IgD-negative memory B cell (primary cell): ENCODE data around the gene AQR. TPM values are rescaled to one million over a fixed set of nuclear protein-coding genes. Genes with fewer than 3 reads are reported as not detected.

Source experiments
- H3K27ac Mint-ChIP-seq, 3 donors: one replicate each; pipeline ENCODE4 v1.8.0; 2020 to 2022; ENCODE audit warnings: mild to moderate bottlenecking in 3 of 3, mixed read lengths in 3 of 3, moderate library complexity in 1 of 3
- H3K27me3 Mint-ChIP-seq: one replicate; pipeline ENCODE4 v1.8.0; 2021; ENCODE audit warnings: mixed read lengths
- H3K36me3 Mint-ChIP-seq: one replicate; pipeline ENCODE4 v1.8.0; 2020; ENCODE audit warnings: mild to moderate bottlenecking, mixed read lengths
- H3K4me1 Mint-ChIP-seq, 3 donors: one replicate each; pipeline ENCODE4 v1.8.0; 2020 to 2022; ENCODE audit warnings: mixed read lengths in 3 of 3, mild to moderate bottlenecking in 1 of 3
- H3K4me3 Mint-ChIP-seq, 4 donors: one replicate each; pipeline ENCODE4 v1.8.0; 2020 to 2022; ENCODE audit warnings: mild to moderate bottlenecking in 4 of 4, mixed read lengths in 4 of 4, moderate library complexity in 3 of 4
- H3K9me3 Mint-ChIP-seq, 3 donors: one replicate each; pipeline ENCODE4 v1.8.0; 2020 to 2021; ENCODE audit warnings: mixed read lengths in 3 of 3, mild to moderate bottlenecking in 1 of 3
- polyA plus RNA-seq: library from polyadenylated mRNA; unstranded; fragments of 300-500 nt; fragmentation: Illumina TruSeq; gene quantifications from one replicate; pipeline ENCODE4 v1.2.3, GENCODE V29; 2021

AQR gene
- polyA plus RNA-seq, 1 donor from 2014 or later: 11.1 TPM

GRCh38 chr15:34879107-34879506 lies 90.4 kb downstream of the AQR start:
- H3K27me3 Mint-ChIP-seq: no peaks in the 10 kb centered on the region
- peaks cover 0 to 3% (median 0%) of the 10 kb centered on the region in 3 donors for H3K9me3 Mint-ChIP-seq
- H3K27ac Mint-ChIP-seq: no peak overlapping the region
- H3K4me1 Mint-ChIP-seq: peaks cover 0 to 3% (median 2%) of the 10 kb centered on the region in 3 donors
- H3K4me3 Mint-ChIP-seq: no peak overlapping the region
- peaks cover 11% of the 10 kb centered on the region for H3K36me3 Mint-ChIP-seq

DNA sequence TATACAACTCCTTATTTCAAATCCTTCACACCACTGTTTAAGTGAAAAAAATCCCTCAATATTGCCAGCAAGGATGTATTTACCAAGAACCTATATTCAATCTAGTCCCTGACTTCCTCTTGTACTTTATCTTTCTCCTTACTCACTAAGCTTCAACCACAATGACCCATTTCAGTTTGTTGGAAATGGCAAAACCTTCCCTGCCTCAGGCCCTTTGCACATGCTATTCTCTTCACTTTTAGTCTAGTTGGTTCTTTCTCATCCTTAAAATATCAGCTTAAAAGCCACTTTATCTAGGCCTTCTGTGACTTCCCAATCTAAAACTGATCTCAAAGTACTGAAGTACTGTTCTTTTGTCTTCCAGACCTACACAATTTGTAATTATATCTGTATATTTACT lies 92.9 kb downstream of the AQR start:
- no peak overlapping the region for H3K4me3 Mint-ChIP-seq

DNA sequence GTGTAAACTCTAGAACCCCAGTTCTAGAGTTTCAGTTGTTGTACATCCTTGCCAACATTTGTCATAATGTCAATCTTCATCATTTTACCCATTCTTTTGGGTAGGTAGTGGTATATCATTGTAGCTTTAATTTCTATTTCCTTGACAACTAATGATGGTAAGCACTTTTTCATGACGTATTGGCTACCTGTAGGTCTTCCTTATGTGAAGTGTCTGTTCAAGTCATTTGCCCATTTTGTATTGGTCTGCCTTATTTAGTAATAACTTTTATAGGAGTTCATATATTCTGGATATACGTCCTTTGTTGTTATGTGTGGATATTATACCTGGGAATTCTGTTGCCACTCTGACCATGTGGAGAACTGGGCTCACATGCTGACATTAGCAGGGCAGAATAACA lies 100.4 kb downstream of the AQR start:
- no peaks in the 10 kb centered on the region for H3K27me3 Mint-ChIP-seq
- H3K36me3 Mint-ChIP-seq: peaks cover 39% of the 10 kb centered on the region
- no peaks in the 10 kb centered on the region for H3K4me1 Mint-ChIP-seq
- no peak overlapping the region for H3K27ac Mint-ChIP-seq
- no peak overlapping the region for H3K4me3 Mint-ChIP-seq
- peaks cover 0 to 3% (median 0%) of the 10 kb centered on the region in 3 donors for H3K9me3 Mint-ChIP-seq

More for the DNA sequence above, 92.9 kb downstream of the AQR start:
- Mint-ChIP-seq H3K27me3 (no peaks in the 10 kb centered on the region), H3K36me3 (peaks cover 11% of the 10 kb centered on the region), H3K4me1 (peaks cover 0 to 3% (median 2%) of the 10 kb centered on the region in 3 donors), H3K27ac (no peak overlapping the region), H3K9me3 (peaks cover 0 to 3% (median 0%) of the 10 kb centered on the region in 3 donors)

DNA sequence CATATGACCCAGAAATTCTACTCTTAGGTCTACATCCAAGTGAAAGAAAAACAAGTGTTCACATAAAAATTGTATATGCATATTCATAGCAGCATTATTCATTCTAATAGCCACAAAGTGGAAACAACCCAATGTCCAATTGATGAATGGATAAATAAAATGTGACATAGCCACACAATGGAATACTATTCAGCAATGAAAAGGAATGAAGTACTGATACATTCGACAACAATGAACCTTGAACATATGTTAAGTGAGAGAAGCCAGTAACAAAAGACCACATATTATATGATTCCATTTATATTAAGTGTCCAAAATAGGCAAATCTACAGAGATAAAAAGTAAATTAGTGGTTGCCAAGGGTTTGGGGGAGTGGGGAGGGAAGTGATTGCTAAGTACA lies 104.0 kb downstream of the AQR start:
- no peak overlapping the region for H3K27ac Mint-ChIP-seq
- H3K27me3 Mint-ChIP-seq: no peaks in the 10 kb centered on the region
- H3K36me3 Mint-ChIP-seq: peaks cover 36% of the 10 kb centered on the region
- H3K4me1 Mint-ChIP-seq: no peaks in the 10 kb centered on the region
- H3K9me3 Mint-ChIP-seq: peaks cover 0 to 3% (median 0%) of the 10 kb centered on the region in 3 donors
- H3K4me3 Mint-ChIP-seq: no peak overlapping the region

- Mint-ChIP-seq H3K27ac (no peak overlapping the region), H3K9me3 (no peaks in the 10 kb centered on the region), H3K27me3 (no peaks in the 10 kb centered on the region), H3K4me3 (no peak overlapping the region), H3K4me1 (no peaks in the 10 kb centered on the region), H3K36me3 (peaks cover 20% of the 10 kb centered on the region)
Measured at GRCh38 chr15:34861214-34861613, 108.3 kb downstream of the AQR start.

- Mint-ChIP-seq H3K27me3 (no peaks in the 10 kb centered on the region), H3K9me3 (peaks cover 0 to 7% (median 2%) of the 10 kb centered on the region in 3 donors), H3K36me3 (peaks cover 19% of the 10 kb centered on the region), H3K27ac (no peak overlapping the region), H3K4me3 (no peak overlapping the region), H3K4me1 (peaks cover 10 to 11% (median 10%) of the 10 kb centered on the region in 3 donors)
Measured at GRCh38 chr15:34855893-34856292, 113.6 kb downstream of the AQR start.

- Mint-ChIP-seq H3K36me3 (peaks cover 19% of the 10 kb centered on the region), H3K27me3 (no peaks in the 10 kb centered on the region), H3K4me1 (peaks cover 11 to 15% (median 11%) of the 10 kb centered on the region in 3 donors), H3K27ac (peak overlapping the region in 1 of 3 donors; percentile 5), H3K9me3 (peaks cover 0 to 7% (median 2%) of the 10 kb centered on the region in 3 donors), H3K4me3 (no peak overlapping the region)
Measured at GRCh38 chr15:34855413-34855812, 114.1 kb downstream of the AQR start.

GRCh38 chr15:34854232-34854631 lies 115.3 kb downstream of the AQR start:
- Mint-ChIP-seq H3K36me3 (peaks cover 17% of the 10 kb centered on the region), H3K27ac (peak overlapping the region in 1 of 3 donors; percentile 59), H3K9me3 (peaks cover 0 to 7% (median 2%) of the 10 kb centered on the region in 3 donors), H3K27me3 (no peaks in the 10 kb centered on the region), H3K4me1 (peaks cover 11 to 22% (median 12%) of the 10 kb centered on the region in 3 donors), H3K4me3 (peak overlapping the region in 2 of 4 donors; percentile 7 to 47)

DNA sequence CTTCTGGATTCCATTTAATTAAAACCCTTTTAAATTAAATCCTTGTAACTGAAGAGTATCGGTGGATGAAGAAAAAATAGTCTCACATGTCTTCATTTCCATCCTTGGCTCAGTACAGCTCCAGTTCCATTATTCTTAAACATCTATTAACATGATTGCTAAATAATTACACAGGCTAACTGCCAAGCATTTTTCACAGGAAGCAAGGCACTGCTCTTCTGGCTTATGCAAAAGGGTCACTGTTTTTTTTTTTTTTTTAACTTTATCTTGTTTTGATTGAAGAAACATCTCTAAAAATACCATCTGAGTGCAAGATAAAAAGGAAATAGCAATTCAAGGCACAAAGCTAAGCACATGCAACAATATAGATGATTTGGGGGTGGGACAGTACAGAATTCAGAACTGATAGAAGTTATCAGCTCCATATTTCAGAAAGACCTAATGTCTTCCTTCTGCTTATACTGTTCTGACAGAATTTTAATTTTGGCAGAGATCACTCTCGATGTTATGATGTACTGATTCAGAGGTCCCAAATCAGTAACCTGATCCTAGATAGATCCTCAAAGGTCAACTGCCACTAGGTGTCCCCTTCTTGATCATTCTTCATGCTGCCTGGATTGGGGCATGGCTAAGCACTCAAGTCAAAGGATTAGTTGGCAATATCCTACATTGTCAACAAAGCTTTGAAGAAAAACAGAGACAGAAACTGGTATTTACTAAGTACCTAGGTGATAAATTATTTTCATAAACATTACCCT lies 116.4 kb downstream of the AQR start:
- H3K27ac Mint-ChIP-seq: peak overlapping the region in 1 of 3 donors; percentile 0
- peaks cover 11 to 22% (median 14%) of the 10 kb centered on the region in 3 donors for H3K4me1 Mint-ChIP-seq
- H3K36me3 Mint-ChIP-seq: peaks cover 12% of the 10 kb centered on the region
- no peaks in the 10 kb centered on the region for H3K27me3 Mint-ChIP-seq
- H3K4me3 Mint-ChIP-seq: no peak overlapping the region
- peaks cover 2 to 9% (median 4%) of the 10 kb centered on the region in 3 donors for H3K9me3 Mint-ChIP-seq

DNA sequence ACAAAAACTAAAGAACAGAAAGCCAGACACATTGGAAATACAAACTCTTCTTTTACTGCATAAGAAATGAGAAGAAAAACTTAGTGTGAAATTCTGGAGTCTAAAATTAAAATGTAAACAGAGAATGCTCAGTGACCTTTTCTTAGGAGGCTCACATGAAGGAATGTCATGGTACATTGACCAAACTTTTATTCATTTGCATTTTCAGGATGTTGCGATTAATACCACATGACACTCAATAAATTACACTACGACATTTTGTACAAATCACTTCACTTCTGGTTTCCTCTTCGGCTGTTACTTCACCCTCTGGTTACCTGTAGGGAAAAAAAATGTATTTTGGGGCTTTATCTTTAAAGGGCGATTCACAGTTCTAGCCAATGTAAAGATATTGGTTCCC lies 117.8 kb downstream of the AQR start:
- peak overlapping the region in 2 of 4 donors; percentile 6 to 15 for H3K4me3 Mint-ChIP-seq
- H3K4me1 Mint-ChIP-seq: peaks cover 11 to 22% (median 14%) of the 10 kb centered on the region in 3 donors
- H3K36me3 Mint-ChIP-seq: peaks cover 11% of the 10 kb centered on the region
- peaks cover 2 to 11% (median 4%) of the 10 kb centered on the region in 3 donors for H3K9me3 Mint-ChIP-seq
- H3K27me3 Mint-ChIP-seq: no peaks in the 10 kb centered on the region
- no peak overlapping the region for H3K27ac Mint-ChIP-seq

GRCh38 chr15:34851007-34851406 lies 118.5 kb downstream of the AQR start:
- Mint-ChIP-seq H3K4me1 (peaks cover 11 to 22% (median 14%) of the 10 kb centered on the region in 3 donors), H3K9me3 (peaks cover 2 to 11% (median 4%) of the 10 kb centered on the region in 3 donors), H3K27ac (no peak overlapping the region), H3K36me3 (peaks cover 11% of the 10 kb centered on the region), H3K4me3 (no peak overlapping the region), H3K27me3 (no peaks in the 10 kb centered on the region)

- Mint-ChIP-seq H3K27ac (no peak overlapping the region), H3K4me3 (no peak overlapping the region), H3K9me3 (peaks cover 2 to 11% (median 4%) of the 10 kb centered on the region in 3 donors), H3K27me3 (no peaks in the 10 kb centered on the region), H3K36me3 (peaks cover 9% of the 10 kb centered on the region), H3K4me1 (peaks cover 11 to 22% (median 14%) of the 10 kb centered on the region in 3 donors)
Measured at GRCh38 chr15:34850121-34850520, 119.4 kb downstream of the AQR start.

- peaks cover 7% of the 10 kb centered on the region for H3K36me3 Mint-ChIP-seq
- peak overlapping the region in 1 of 3 donors; percentile 48 for H3K27ac Mint-ChIP-seq
- H3K27me3 Mint-ChIP-seq: no peaks in the 10 kb centered on the region
- H3K4me3 Mint-ChIP-seq: no peak overlapping the region
- H3K9me3 Mint-ChIP-seq: peaks cover 2 to 11% (median 4%) of the 10 kb centered on the region in 3 donors
- peaks cover 11 to 22% (median 14%) of the 10 kb centered on the region in 3 donors for H3K4me1 Mint-ChIP-seq
Measured at GRCh38 chr15:34849364-34849959, 120.1 kb downstream of the AQR start.

DNA sequence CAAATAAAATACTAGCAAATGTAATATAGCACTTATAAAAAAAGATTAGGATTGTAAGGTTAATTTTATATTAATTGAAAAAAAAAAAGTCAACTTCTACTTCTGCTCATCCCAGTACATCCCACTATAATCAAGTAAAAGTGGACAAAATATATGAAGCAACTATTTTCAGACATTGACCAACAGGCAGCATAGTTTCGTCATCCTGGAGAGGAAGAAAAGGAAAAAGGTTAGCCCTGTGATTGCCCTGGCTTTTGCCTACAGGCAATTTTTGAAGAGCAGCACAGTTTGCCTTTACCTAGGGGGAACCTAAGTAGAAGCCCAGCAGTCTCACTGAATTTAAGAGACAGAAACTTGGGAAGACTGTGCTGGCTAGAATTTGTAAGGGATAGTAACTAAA lies 121.9 kb downstream of the AQR start:
- peaks cover 11 to 22% (median 14%) of the 10 kb centered on the region in 3 donors for H3K4me1 Mint-ChIP-seq
- H3K36me3 Mint-ChIP-seq: no peaks in the 10 kb centered on the region
- peak overlapping the region in 1 of 3 donors; percentile 72 for H3K27ac Mint-ChIP-seq
- no peaks in the 10 kb centered on the region for H3K27me3 Mint-ChIP-seq
- H3K4me3 Mint-ChIP-seq: no peak overlapping the region
- peaks cover 2 to 11% (median 4%) of the 10 kb centered on the region in 3 donors for H3K9me3 Mint-ChIP-seq

GRCh38 chr15:34841262-34841725 lies 128.2 kb downstream of the AQR start:
- Mint-ChIP-seq H3K27ac (no peak overlapping the region), H3K9me3 (no peaks in the 10 kb centered on the region), H3K36me3 (no peaks in the 10 kb centered on the region), H3K4me3 (no peak overlapping the region), H3K4me1 (no peaks in the 10 kb centered on the region), H3K27me3 (no peaks in the 10 kb centered on the region)
